ENCODE results near the gene STX16. TPM values are rescaled to one million over a fixed set of nuclear protein-coding genes. Genes with fewer than 3 reads are reported as not detected.

The STX16 gene
- total RNA-seq, 1 experiment from 2014 or later = 41.9 TPM

GRCh38 chr20:58669287-58670006 lies 18.4 kb downstream of the STX16 start:
- no peak for ATAC-seq
- in situ Hi-C loops (cut with HindIII; ENCODE audit: low pct_unique_long_range_greater_than_20kb, low sequenced_read_pairs) = no loop called here
- ChIA-PET POLR2A (no interaction called here), CTCF (no interaction called here)
- H3K4me1 ChIP-seq (ENCODE audit: control insufficient read depth, insufficient read depth, low read length) = no peaks in the 10 kb centered on the region
- BruUV-seq (replicated peaks) = no TSS peak
- H3K36me3 ChIP-seq (ENCODE audit: control insufficient read depth, insufficient read depth, low read length) = peaks cover 24% of the 10 kb centered on the region
- intact Hi-C loops (cut with micrococcal nuclease; ENCODE audit: unreplicated experiment) = no loop called here
- no peak overlapping the region for H3K4me3 ChIP-seq (ENCODE audit: low read depth in 2 of 2, low read length in 2 of 2)
- DNase-seq (ENCODE audit: low read depth, low spot score) = no peak
- TF ChIP-seq CTCF (IDR thresholded peaks at IDR 0.05) (no peak), SIN3A (IDR thresholded peaks at IDR 0.05; ENCODE audit: borderline replicate concordance, insufficient read depth, low read depth, low read length) (no peak)
- H3K27me3 ChIP-seq (ENCODE audit: control insufficient read depth, insufficient read depth, low read length) = no peaks in the 10 kb centered on the region
- H3K27ac ChIP-seq (ENCODE audit: low read length) = no peak overlapping the region
- no peaks in the 10 kb centered on the region for H3K9me3 ChIP-seq (ENCODE audit: control insufficient read depth, insufficient read depth, low read depth, low read length)

GRCh38 chr20:58670102-58670501 lies 19.0 kb downstream of the STX16 start:
- ATAC-seq = no peak
- Histone ChIP-seq H3K4me1 (ENCODE audit: control insufficient read depth, insufficient read depth, low read length) (no peaks in the 10 kb centered on the region), H3K4me3 (ENCODE audit: low read depth in 2 of 2, low read length in 2 of 2) (no peak overlapping the region), H3K9me3 (ENCODE audit: control insufficient read depth, insufficient read depth, low read depth, low read length) (no peaks in the 10 kb centered on the region), H3K36me3 (ENCODE audit: control insufficient read depth, insufficient read depth, low read length) (peaks cover 27% of the 10 kb centered on the region), H3K27me3 (ENCODE audit: control insufficient read depth, insufficient read depth, low read length) (no peaks in the 10 kb centered on the region), H3K27ac (ENCODE audit: low read length) (no peak overlapping the region)
- BruUV-seq (replicated peaks) = no TSS peak
- DNase-seq (ENCODE audit: low read depth, low spot score) = no peak
- POLR2A ChIA-PET = no interaction called here
- in situ Hi-C loops (cut with HindIII; ENCODE audit: low pct_unique_long_range_greater_than_20kb, low sequenced_read_pairs) (no loop called here), intact Hi-C loops (cut with micrococcal nuclease; ENCODE audit: unreplicated experiment) (no loop called here)
- no peak for TF ChIP-seq CTCF (IDR thresholded peaks at IDR 0.05)
- no peak for TF ChIP-seq POLR2AphosphoS5 (IDR thresholded peaks at IDR 0.05; ENCODE audit: low read depth, low read length)
- TF ChIP-seq, protein P1, sequence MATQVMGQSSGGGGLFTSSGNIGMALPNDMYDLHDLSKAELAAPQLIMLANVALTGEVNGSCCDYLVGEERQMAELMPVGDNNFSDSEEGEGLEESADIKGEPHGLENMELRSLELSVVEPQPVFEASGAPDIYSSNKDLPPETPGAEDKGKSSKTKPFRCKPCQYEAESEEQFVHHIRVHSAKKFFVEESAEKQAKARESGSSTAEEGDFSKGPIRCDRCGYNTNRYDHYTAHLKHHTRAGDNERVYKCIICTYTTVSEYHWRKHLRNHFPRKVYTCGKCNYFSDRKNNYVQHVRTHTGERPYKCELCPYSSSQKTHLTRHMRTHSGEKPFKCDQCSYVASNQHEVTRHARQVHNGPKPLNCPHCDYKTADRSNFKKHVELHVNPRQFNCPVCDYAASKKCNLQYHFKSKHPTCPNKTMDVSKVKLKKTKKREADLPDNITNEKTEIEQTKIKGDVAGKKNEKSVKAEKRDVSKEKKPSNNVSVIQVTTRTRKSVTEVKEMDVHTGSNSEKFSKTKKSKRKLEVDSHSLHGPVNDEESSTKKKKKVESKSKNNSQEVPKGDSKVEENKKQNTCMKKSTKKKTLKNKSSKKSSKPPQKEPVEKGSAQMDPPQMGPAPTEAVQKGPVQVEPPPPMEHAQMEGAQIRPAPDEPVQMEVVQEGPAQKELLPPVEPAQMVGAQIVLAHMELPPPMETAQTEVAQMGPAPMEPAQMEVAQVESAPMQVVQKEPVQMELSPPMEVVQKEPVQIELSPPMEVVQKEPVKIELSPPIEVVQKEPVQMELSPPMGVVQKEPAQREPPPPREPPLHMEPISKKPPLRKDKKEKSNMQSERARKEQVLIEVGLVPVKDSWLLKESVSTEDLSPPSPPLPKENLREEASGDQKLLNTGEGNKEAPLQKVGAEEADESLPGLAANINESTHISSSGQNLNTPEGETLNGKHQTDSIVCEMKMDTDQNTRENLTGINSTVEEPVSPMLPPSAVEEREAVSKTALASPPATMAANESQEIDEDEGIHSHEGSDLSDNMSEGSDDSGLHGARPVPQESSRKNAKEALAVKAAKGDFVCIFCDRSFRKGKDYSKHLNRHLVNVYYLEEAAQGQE (IDR thresholded peaks at IDR 0.05; ENCODE audit: insufficient read depth in 1 of 2, low read depth in 2 of 2, low read length in 1 of 2) = no peak
- no peak for TF ChIP-seq TCF7L2 (IDR thresholded peaks at IDR 0.05; ENCODE audit: low read depth, low read length)
- no peak for TF ChIP-seq SIN3A (IDR thresholded peaks at IDR 0.05; ENCODE audit: borderline replicate concordance, insufficient read depth, low read depth, low read length)
- CTCF ChIA-PET = no interaction called here
